ENCODE measurements around the gene WASL.

DNA sequence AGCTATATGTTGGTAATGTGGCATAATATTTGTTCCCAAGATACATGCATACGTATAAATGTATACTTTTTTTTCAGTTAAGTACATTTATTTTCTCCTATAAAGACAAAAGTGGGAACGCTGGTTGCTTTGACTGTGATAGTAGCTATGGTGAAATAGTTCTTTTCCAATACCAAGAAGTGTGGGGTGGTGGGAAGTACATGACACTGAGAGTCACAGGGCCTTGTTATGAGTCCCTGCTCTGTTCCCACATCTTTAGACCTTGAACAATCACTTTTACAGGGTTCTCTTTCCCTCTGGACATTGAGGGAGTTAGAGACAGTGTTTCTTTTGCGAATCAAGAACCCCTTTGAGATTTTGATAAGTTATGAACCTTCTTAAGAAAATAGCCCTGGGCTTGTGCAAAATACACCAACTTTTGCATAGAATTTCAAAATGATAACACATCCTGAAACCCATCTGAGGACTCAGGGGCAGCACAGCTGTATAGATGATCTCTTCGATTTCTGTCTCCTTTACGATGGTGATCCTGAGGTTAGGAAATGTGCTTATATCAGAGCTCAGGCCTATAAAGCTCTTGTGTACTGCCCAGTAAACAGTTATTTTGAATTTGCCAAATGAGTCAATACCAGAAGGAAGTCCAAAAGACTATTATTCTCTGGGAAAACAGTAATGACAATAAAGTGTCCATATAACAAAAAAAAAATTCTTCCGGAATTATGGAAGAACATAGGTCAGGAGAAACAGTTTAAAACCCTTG lies 92.1 kb downstream of the WASL start:
- no peak for TF ChIP-seq EP300 (IDR thresholded peaks at IDR 0.05)
- no peak for TF ChIP-seq POLR2A (IDR thresholded peaks at IDR 0.05)
- TF ChIP-seq, protein P1, sequence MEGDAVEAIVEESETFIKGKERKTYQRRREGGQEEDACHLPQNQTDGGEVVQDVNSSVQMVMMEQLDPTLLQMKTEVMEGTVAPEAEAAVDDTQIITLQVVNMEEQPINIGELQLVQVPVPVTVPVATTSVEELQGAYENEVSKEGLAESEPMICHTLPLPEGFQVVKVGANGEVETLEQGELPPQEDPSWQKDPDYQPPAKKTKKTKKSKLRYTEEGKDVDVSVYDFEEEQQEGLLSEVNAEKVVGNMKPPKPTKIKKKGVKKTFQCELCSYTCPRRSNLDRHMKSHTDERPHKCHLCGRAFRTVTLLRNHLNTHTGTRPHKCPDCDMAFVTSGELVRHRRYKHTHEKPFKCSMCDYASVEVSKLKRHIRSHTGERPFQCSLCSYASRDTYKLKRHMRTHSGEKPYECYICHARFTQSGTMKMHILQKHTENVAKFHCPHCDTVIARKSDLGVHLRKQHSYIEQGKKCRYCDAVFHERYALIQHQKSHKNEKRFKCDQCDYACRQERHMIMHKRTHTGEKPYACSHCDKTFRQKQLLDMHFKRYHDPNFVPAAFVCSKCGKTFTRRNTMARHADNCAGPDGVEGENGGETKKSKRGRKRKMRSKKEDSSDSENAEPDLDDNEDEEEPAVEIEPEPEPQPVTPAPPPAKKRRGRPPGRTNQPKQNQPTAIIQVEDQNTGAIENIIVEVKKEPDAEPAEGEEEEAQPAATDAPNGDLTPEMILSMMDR (IDR thresholded peaks at IDR 0.05), result no peak
- no peak for TF ChIP-seq POLR2AphosphoS5 (IDR thresholded peaks at IDR 0.05)
